IPS-15b (cell line): ENCODE results near the gene BACE1.
"Not testable (repeated sequence)": the region's sequence is repeated elsewhere in the genome, so short reads cannot be mapped to it uniquely, and the experiment has no call there.

Experiments
- H3K27me3 ChIP-seq: one replicate; pipeline ENCODE4 v1.6.1; 2013; ENCODE audit warnings: low read length; ENCODE audit not compliant: control insufficient read depth, insufficient read depth
- H3K36me3 ChIP-seq: one replicate; pipeline ENCODE4 v1.6.1; 2013; ENCODE audit warnings: low read length; ENCODE audit not compliant: control insufficient read depth, insufficient read depth
- H3K4me1 ChIP-seq: one replicate; pipeline ENCODE4 v1.6.1; 2013; ENCODE audit warnings: mild to moderate bottlenecking, low read length; ENCODE audit not compliant: control insufficient read depth, insufficient read depth
- H3K4me3 ChIP-seq: one replicate; pipeline ENCODE4 v1.5.1; 2013; ENCODE audit warnings: low read depth, low read length
- H3K9ac ChIP-seq: one replicate; pipeline ENCODE4 v1.6.1; 2013; ENCODE audit warnings: low read depth, mild to moderate bottlenecking, low read length
- H3K9me3 ChIP-seq: one replicate; pipeline ENCODE4 v1.6.1; 2013; ENCODE audit warnings: mild to moderate bottlenecking, low read length; ENCODE audit not compliant: control insufficient read depth, insufficient read depth

The BACE1 gene

DNA sequence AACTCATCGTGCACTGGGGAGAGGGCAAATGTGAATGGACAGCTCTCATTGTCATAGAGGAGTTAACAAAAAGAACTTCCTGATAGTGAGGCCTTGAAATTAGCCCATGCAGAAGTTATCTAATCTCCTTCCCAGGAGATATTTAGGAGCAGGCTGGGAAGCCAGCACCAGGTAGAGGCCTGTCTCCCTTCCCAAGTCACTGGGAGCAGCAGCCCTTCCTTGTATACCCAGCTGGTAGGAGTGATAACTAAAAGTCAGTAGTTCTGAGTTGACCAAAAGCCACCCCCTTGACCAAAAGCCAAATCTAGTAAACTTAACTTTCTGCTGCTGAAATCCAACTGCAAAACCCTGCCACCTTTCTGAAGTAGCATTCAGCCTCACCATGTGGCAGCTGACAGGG lies 26.3 kb downstream of the BACE1 start:
- Histone ChIP-seq H3K36me3 (peaks cover 12% of the 10 kb centered on the region), H3K9ac (no peak overlapping the region), H3K9me3 (no peaks in the 10 kb centered on the region), H3K4me1 (no peaks in the 10 kb centered on the region), H3K4me3 (no peak overlapping the region), H3K27me3 (no peaks in the 10 kb centered on the region)

GRCh38 chr11:117287668-117288067 lies 28.4 kb downstream of the BACE1 start:
- peaks cover 20% of the 10 kb centered on the region for H3K36me3 ChIP-seq
- no peak overlapping the region for H3K4me3 ChIP-seq
- H3K9ac ChIP-seq = no peak overlapping the region
- no peaks in the 10 kb centered on the region for H3K9me3 ChIP-seq
- no peaks in the 10 kb centered on the region for H3K27me3 ChIP-seq
- H3K4me1 ChIP-seq = no peaks in the 10 kb centered on the region

DNA sequence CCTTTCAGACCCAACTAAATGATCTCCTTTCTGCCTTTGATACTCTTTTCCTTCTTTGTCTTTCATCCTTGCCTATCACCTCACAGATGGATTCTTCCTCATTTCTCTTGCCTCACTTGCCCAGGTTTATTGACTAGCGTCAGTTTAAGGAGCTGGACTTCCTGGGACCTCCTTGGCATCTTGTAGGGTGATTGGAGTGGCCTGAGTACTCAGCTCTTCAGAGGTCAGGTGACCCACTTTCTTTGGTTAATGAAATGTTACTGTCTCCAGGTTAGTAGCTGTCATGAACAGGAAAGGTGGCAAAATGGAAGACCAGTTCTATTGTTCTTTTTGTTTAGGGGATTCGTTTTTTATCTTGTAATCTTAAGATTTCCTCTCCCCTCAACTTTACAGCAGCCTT lies 29.5 kb downstream of the BACE1 start:
- no peak overlapping the region for H3K4me3 ChIP-seq
- H3K9ac ChIP-seq = no peak overlapping the region
- no peaks in the 10 kb centered on the region for H3K27me3 ChIP-seq
- no peaks in the 10 kb centered on the region for H3K9me3 ChIP-seq
- no peaks in the 10 kb centered on the region for H3K4me1 ChIP-seq
- peaks cover 20% of the 10 kb centered on the region for H3K36me3 ChIP-seq

- Histone ChIP-seq H3K4me1 (no peaks in the 10 kb centered on the region), H3K9ac (no peak overlapping the region), H3K36me3 (peaks cover 21% of the 10 kb centered on the region), H3K9me3 (no peaks in the 10 kb centered on the region), H3K4me3 (no peak overlapping the region), H3K27me3 (no peaks in the 10 kb centered on the region)
These were observed 32.0 kb downstream of the BACE1 start for GRCh38 chr11:117284053-117284452.

GRCh38 chr11:117282956-117283355 lies 33.1 kb downstream of the BACE1 start:
- Histone ChIP-seq H3K4me3 (no peak overlapping the region), H3K27me3 (no peaks in the 10 kb centered on the region), H3K9me3 (no peaks in the 10 kb centered on the region), H3K9ac (no peak overlapping the region), H3K36me3 (peaks cover 15% of the 10 kb centered on the region), H3K4me1 (no peaks in the 10 kb centered on the region)

GRCh38 chr11:117281869-117282268 lies 34.2 kb downstream of the BACE1 start:
- H3K4me1 ChIP-seq = no peaks in the 10 kb centered on the region
- no peaks in the 10 kb centered on the region for H3K27me3 ChIP-seq
- H3K9ac ChIP-seq = no peak overlapping the region
- H3K36me3 ChIP-seq = peaks cover 15% of the 10 kb centered on the region
- no peaks in the 10 kb centered on the region for H3K9me3 ChIP-seq
- no peak overlapping the region for H3K4me3 ChIP-seq

GRCh38 chr11:117281159-117281558 lies 34.9 kb downstream of the BACE1 start:
- Histone ChIP-seq H3K9ac (no peak overlapping the region), H3K36me3 (peaks cover 15% of the 10 kb centered on the region), H3K27me3 (no peaks in the 10 kb centered on the region), H3K9me3 (no peaks in the 10 kb centered on the region), H3K4me1 (no peaks in the 10 kb centered on the region), H3K4me3 (no peak overlapping the region)

DNA sequence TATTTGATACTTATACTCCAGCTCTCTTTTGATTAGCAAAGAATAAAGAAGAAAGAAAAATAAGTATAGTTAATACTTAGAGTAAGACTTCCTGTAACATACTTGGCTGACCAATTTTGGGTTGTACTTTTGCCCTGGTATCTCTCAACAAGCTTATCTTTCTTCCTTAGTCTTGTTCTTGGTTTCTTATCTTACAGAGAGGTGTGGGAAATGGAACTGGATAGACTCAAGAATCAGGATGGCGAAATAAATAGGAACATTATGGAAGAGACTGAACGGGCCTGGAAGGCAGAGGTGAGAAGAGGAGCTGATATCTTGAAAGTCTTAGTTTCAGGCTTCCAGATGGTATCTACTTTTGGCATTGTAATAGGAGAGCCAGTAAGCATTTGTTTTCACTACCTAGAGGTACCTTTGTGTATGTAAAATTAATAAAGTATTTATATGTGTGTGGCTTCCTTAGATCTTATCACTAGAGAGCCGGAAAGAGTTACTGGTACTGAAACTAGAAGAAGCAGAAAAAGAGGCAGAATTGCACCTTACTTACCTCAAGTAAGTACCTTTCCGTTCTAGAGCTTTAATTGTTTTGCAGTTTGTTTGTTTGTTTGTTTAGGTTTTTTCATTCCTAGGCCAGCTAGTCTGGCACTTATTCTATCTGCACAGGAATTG lies 36.2 kb downstream of the BACE1 start:
- H3K4me1 ChIP-seq = no peaks in the 10 kb centered on the region
- H3K9ac ChIP-seq = no peak overlapping the region
- H3K4me3 ChIP-seq = no peak overlapping the region
- H3K27me3 ChIP-seq = no peaks in the 10 kb centered on the region
- peaks cover 15% of the 10 kb centered on the region for H3K36me3 ChIP-seq
- no peaks in the 10 kb centered on the region for H3K9me3 ChIP-seq

DNA sequence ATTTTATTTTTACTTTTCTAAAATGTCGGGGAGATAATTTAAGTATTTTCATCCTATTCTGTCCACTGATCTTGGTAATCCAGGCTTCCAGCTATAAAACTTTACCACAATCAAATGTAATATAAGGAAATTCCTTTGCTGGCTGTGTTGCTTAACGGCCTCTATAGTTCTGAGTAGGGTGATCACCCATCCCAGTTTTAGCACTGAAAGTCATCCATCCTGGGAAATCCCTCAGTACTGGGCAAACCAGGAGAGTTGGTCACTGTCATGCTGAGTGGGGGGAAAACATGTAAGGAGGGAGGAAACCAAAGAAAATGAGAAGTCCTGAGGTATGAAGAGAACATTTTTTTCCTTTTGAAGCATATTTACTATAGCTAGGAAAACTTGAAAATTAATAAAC lies 37.7 kb downstream of the BACE1 start:
- Histone ChIP-seq H3K9me3 (no peaks in the 10 kb centered on the region), H3K4me1 (no peaks in the 10 kb centered on the region), H3K36me3 (peaks cover 6% of the 10 kb centered on the region), H3K9ac (no peak overlapping the region), H3K4me3 (no peak overlapping the region), H3K27me3 (no peaks in the 10 kb centered on the region)

DNA sequence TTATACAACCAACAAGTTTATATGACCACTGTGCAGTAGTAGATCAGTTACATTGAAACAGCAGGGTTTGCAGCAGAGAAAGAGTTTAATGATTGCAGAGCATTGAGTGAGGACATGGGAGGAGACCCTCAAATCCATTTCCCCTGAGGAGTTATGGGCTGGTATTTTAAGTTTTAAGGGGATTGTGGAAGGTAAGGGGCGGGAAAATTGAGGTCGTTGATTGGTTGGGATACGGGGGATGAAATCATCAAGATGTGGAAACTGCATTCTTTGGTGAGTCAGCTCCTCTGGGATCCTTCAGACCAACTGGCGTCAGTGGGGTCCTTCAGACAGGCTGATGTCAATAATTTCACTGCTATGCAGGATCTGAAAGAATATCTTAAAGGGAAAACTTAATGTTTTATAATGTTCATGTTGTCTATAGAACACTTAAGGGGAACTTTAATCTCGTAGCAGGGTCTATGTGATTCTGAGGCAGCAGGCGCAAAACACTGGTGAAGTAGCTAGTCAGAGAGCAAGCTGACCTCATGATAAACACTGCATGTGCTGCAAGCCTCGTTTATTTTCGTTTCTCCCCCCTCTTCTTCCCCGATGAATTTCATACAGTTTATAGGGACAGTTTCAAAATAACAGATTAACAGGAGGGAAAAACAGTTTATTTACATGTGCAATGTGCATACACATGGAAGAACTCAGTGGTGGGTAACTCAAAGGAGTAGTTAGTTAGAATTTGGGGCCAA lies 42.3 kb downstream of the BACE1 start:
- Histone ChIP-seq H3K36me3 (no peaks in the 10 kb centered on the region), H3K4me1 (no peaks in the 10 kb centered on the region), H3K27me3 (peaks cover 4% of the 10 kb centered on the region), H3K9me3 (no peaks in the 10 kb centered on the region), H3K9ac (no peak overlapping the region), H3K4me3 (no peak overlapping the region)

DNA sequence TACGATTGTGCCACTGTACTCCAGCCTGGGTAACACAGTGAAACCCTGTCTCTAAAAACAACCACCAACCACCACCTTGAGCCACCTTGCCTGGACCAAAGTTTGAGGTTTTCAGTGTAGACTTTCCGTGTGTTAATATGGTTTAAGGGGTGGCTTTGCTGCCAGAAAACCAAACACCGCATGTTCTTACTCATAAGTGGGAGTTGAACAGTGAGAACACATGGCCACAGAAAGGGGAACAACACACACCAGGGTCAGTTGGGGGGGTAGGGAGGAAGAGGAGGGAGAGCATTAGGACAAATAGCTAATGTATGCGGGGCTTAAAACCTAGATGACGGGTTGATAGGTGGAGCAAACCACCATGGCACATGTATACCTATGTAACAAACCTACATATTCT lies 43.9 kb downstream of the BACE1 start:
- not testable (repeated sequence) for H3K9me3 ChIP-seq, H3K4me3 ChIP-seq, H3K9ac ChIP-seq, H3K4me1 ChIP-seq, H3K27me3 ChIP-seq, H3K36me3 ChIP-seq

DNA sequence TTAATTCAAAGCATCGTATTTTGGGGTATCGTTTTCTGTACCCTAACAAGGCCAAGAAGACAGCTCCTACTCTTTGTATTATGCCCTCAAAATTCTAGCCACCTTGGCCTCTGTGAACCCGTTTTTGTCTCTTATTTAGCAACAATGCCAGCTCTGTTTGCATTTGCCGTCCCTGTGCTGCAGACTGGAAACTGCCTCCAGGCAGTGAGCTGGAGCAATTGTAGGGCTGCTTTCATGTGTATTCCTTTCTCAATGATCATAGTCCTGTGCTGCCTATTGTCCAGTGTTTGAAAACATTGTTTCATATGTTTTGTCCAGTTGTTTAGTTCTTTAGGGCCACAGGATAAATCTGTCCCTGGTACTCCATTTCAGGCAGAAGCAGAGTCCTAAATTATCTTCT lies 44.8 kb downstream of the BACE1 start:
- Histone ChIP-seq H3K36me3 (no peaks in the 10 kb centered on the region), H3K4me1 (no peaks in the 10 kb centered on the region), H3K9ac (no peak overlapping the region), H3K9me3 (no peaks in the 10 kb centered on the region), H3K27me3 (peaks cover 4% of the 10 kb centered on the region), H3K4me3 (no peak overlapping the region)
